Gastroesophageal sphincter (tissue), 3 donors: ENCODE data around the gene RAB3IL1.

Experiments
- CTCF ChIP-seq, 4 experiments: fragments of 200-600 bp in 2 of 4; fragments of 450-650 bp in 2 of 4; sonication (generic) in 1 of 4; IDR thresholded peaks; one replicate each; pipeline ENCODE4 v1.5.1; 2017 to 2019; ENCODE audit warnings: antibody characterized with exemption in 4 of 4, mild to moderate bottlenecking in 2 of 4, moderate library complexity in 2 of 4
- EP300 ChIP-seq: sonication (generic); formaldehyde crosslinking; IDR thresholded peaks from one replicate; pipeline ENCODE4 v1.6.1; 2017; ENCODE audit warnings: antibody characterized with exemption, mild to moderate bottlenecking
- POLR2A ChIP-seq, 2 donors: fragments of 450-650 bp; IDR thresholded peaks; one replicate each; pipeline ENCODE4 v1.6.1; 2017; ENCODE audit warnings: antibody characterized with exemption in 2 of 2, mild to moderate bottlenecking in 2 of 2, moderate library complexity in 1 of 2

DNA sequence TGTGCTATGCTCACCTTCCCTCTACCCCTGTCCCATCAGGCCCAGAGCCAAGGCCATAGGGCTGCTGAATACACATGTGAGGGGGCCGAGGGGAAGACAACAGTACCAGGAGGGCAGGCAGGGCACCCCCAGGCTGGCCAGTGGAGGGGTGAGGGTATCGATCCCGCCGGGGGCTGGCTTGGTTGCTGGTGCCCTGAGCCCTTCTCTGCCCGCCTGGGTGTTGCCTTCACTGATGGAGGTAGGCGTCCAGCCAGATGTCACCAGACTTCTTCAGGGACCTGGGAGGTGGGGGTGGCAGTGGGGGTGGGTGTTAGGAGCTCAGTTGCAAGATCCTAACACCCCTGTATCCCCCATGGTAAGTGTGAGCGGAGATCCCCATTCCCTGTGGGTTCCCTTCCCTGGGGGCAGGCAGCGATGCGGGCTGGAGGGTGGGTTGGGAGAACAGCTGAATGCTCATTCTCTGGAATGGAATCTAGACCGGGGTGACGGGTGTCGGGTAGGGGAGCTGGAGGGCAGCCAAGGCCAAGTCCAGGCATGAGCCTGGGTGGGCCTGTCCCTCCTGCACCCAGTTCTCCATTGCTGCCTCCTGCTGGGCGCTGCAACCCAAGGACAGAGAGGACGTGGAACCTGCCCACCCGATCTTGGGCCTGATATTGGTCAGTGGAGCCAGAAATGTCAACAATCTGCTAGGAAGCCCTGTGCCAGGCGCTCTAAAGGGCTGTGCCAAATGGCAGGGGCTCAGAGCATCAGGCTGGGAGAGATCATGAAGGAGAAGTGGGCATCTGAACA lies 43.6 kb downstream of the RAB3IL1 start:
- TF ChIP-seq CTCF (IDR thresholded peaks at IDR 0.05) (no peak), POLR2A (IDR thresholded peaks at IDR 0.05) (no peak), EP300 (no peak)
